H9 (cell line): ENCODE data around the gene SMNDC1. TPM values are rescaled to one million over a fixed set of nuclear protein-coding genes. Genes with fewer than 3 reads are reported as not detected.

ENCODE experiments used
- DNase-seq: peaks from one replicate; pipeline ENCODE4 v3.0.0-alpha.2; 2017
- H2AFZ ChIP-seq: one replicate; pipeline ENCODE4 v1.6.1; 2013; ENCODE audit warnings: mild to moderate bottlenecking, low read length, control low read depth, moderate library complexity
- H2AK5ac ChIP-seq: 2 replicates; pipeline ENCODE4 v1.6.1; 2013; ENCODE audit warnings: low read length, control low read depth, mixed read lengths; ENCODE audit not compliant: insufficient read length
- H2BK120ac ChIP-seq: one replicate; pipeline ENCODE4 v1.6.1; 2013; ENCODE audit warnings: low read depth, mild to moderate bottlenecking, low read length, control low read depth, inconsistent platforms; ENCODE audit not compliant: poor library complexity, severe bottlenecking
- H2BK12ac ChIP-seq: 2 replicates; pipeline ENCODE4 v1.6.1; 2013; ENCODE audit warnings: low read length, control low read depth, mixed read lengths, low read depth; ENCODE audit not compliant: insufficient read length
- H2BK15ac ChIP-seq: 2 replicates; pipeline ENCODE4 v1.6.1; 2013; ENCODE audit warnings: low read depth, low read length, control low read depth
- H2BK20ac ChIP-seq: one replicate; pipeline ENCODE4 v1.6.1; 2013; ENCODE audit warnings: low read depth, mild to moderate bottlenecking, low read length, control low read depth, inconsistent platforms; ENCODE audit not compliant: poor library complexity, severe bottlenecking
- H2BK5ac ChIP-seq: 2 replicates; pipeline ENCODE4 v1.6.1; 2013; ENCODE audit warnings: low read length, control low read depth, mixed read lengths; ENCODE audit not compliant: insufficient read length
- H3K14ac ChIP-seq: 2 replicates; pipeline ENCODE4 v1.6.1; 2013; ENCODE audit warnings: low read length, control low read depth; ENCODE audit not compliant: insufficient read depth
- H3K18ac ChIP-seq: 2 replicates; pipeline ENCODE4 v1.6.1; 2013; ENCODE audit warnings: low read depth, mild to moderate bottlenecking, mixed read lengths, low read length, control low read depth; ENCODE audit not compliant: insufficient read length
- H3K23ac ChIP-seq: 2 replicates; pipeline ENCODE4 v1.6.1; 2013; ENCODE audit warnings: low read length, control low read depth, mixed read lengths, low read depth; ENCODE audit not compliant: insufficient read length
- H3K23me2 ChIP-seq: 2 replicates; pipeline ENCODE4 v1.6.1; 2013; ENCODE audit warnings: low read depth, mild to moderate bottlenecking, mixed read lengths, low read length, control low read depth; ENCODE audit not compliant: insufficient read length, poor library complexity, severe bottlenecking
- H3K27ac ChIP-seq: 2 replicates; pipeline ENCODE4 v1.5.1; 2013; ENCODE audit warnings: low read length, control low read depth, mixed read lengths, low read depth; ENCODE audit not compliant: insufficient read length
- H3K27me3 ChIP-seq: 2 replicates; pipeline ENCODE4 v1.6.1; 2013; ENCODE audit warnings: low read length, control low read depth, inconsistent platforms; ENCODE audit not compliant: insufficient read depth
- H3K4ac ChIP-seq: 2 replicates; pipeline ENCODE4 v1.6.1; 2013; ENCODE audit warnings: low read depth, mild to moderate bottlenecking, control low read depth, inconsistent platforms, low read length, moderate library complexity
- H3K4me1 ChIP-seq: 2 replicates; pipeline ENCODE4 v1.6.1; 2013; ENCODE audit warnings: low read length, control low read depth, inconsistent platforms; ENCODE audit not compliant: insufficient read depth
- H3K4me2 ChIP-seq: 2 replicates; pipeline ENCODE4 v1.6.1; 2013; ENCODE audit warnings: low read length, control low read depth, mixed read lengths; ENCODE audit not compliant: insufficient read length, insufficient read depth
- H3K56ac ChIP-seq: 2 replicates; pipeline ENCODE4 v1.6.1; 2013; ENCODE audit warnings: low read depth, mild to moderate bottlenecking, mixed read lengths, low read length, control low read depth; ENCODE audit not compliant: insufficient read length
- H3K79me1 ChIP-seq: 2 replicates; pipeline ENCODE4 v1.6.1; 2013; ENCODE audit warnings: low read depth, mild to moderate bottlenecking, moderate library complexity, low read length, control low read depth, inconsistent platforms; ENCODE audit not compliant: insufficient read depth, poor library complexity, severe bottlenecking
- H3K79me2 ChIP-seq: 2 replicates; pipeline ENCODE4 v1.6.1; 2013; ENCODE audit warnings: low read length, control low read depth, inconsistent platforms; ENCODE audit not compliant: insufficient read depth
- H3K9ac ChIP-seq: 2 replicates; pipeline ENCODE4 v1.6.1; 2013; ENCODE audit warnings: low read length, control low read depth, mixed read lengths; ENCODE audit not compliant: insufficient read length; ENCODE audit errors: extremely low read depth
- H3K9me3 ChIP-seq: one replicate; pipeline ENCODE4 v1.6.1; 2013; ENCODE audit warnings: low read depth, low read length, inconsistent platforms; ENCODE audit not compliant: control insufficient read depth
- H3T11ph ChIP-seq: one replicate; pipeline ENCODE4 v1.6.1; 2013; ENCODE audit warnings: mild to moderate bottlenecking, low read length, control low read depth, inconsistent platforms
- H4K20me1 ChIP-seq: one replicate; pipeline ENCODE4 v1.6.1; 2013; ENCODE audit not compliant: control insufficient read depth, insufficient read length, insufficient read depth
- H4K5ac ChIP-seq: 2 replicates; pipeline ENCODE4 v1.6.1; 2013; ENCODE audit warnings: low read depth, mild to moderate bottlenecking, mixed read lengths, low read length, control low read depth; ENCODE audit not compliant: insufficient read length
- H4K8ac ChIP-seq: replicated peaks from 2 replicates; pipeline ENCODE4 v1.6.1; 2013; ENCODE audit warnings: low read length, control low read depth, mixed read lengths, low read depth; ENCODE audit not compliant: insufficient read length
- H4K91ac ChIP-seq: 2 replicates; pipeline ENCODE4 v1.6.1; 2013; ENCODE audit warnings: low read depth, mild to moderate bottlenecking, moderate library complexity, mixed read lengths, low read length, control low read depth; ENCODE audit not compliant: insufficient read length
- H3K27ac Mint-ChIP-seq, 3 experiments: 2 replicates in 2 of 3; 3 replicates in 1 of 3; pipeline ENCODE4 v1.8.0; 2020 to 2021; ENCODE audit warnings: mixed read lengths in 3 of 3, mild to moderate bottlenecking in 1 of 3, moderate library complexity in 1 of 3
- H3K27me3 Mint-ChIP-seq: 2 replicates; pipeline ENCODE4 v1.8.0; 2021; ENCODE audit warnings: low read depth, mild to moderate bottlenecking, moderate library complexity, mixed read lengths
- H3K36me3 Mint-ChIP-seq, 3 experiments: 2 replicates in 2 of 3; 3 replicates in 1 of 3; pipeline ENCODE4 v1.8.0; 2020 to 2021; ENCODE audit warnings: low read depth in 3 of 3, mixed read lengths in 3 of 3; ENCODE audit not compliant: insufficient read depth in 1 of 3
- H3K4me1 Mint-ChIP-seq, 2 experiments: 2 replicates each; pipeline ENCODE4 v1.8.0; 2020; ENCODE audit warnings: mixed read lengths in 2 of 2
- H3K4me3 Mint-ChIP-seq, 2 experiments: 2 replicates in 1 of 2; 3 replicates in 1 of 2; pipeline ENCODE4 v1.8.0; 2020 to 2021; ENCODE audit warnings: mild to moderate bottlenecking in 2 of 2, mixed read lengths in 2 of 2, moderate library complexity in 1 of 2
- H3K9me3 Mint-ChIP-seq, 2 experiments: 2 replicates in 1 of 2; 3 replicates in 1 of 2; pipeline ENCODE4 v1.8.0; 2020; ENCODE audit warnings: mild to moderate bottlenecking in 2 of 2, mixed read lengths in 2 of 2, moderate library complexity in 1 of 2
- WGBS: extraction: QIAGEN DNeasy Blood & Tissue Kit; methylation state at CpG from one replicate; pipeline ENCODE4 v1.1.7; 2013; ENCODE audit warnings: missing lambda C conversion rate, low lambda C conversion rate, mixed read lengths; ENCODE audit not compliant: insufficient read length; ENCODE audit errors: extremely low coverage; 5-methylcytosine and 5-hydroxymethylcytosine counted together
- total RNA-seq: library from RNA; stranded (reverse); gene quantifications from 2 replicates; pipeline ENCODE4 v1.2.1, GENCODE V29; 2021
- TF ChIP-seq, protein P1 (sequence below): fragments of 200-600 bp; sonication (generic); conservative IDR thresholded peaks from 3 replicates; pipeline ENCODE4 v1.8.0; 2021; ENCODE audit warnings: antibody characterized with exemption, mild to moderate bottlenecking

The SMNDC1 gene
- total RNA-seq, 1 experiment from 2014 or later: 55.7 TPM

DNA sequence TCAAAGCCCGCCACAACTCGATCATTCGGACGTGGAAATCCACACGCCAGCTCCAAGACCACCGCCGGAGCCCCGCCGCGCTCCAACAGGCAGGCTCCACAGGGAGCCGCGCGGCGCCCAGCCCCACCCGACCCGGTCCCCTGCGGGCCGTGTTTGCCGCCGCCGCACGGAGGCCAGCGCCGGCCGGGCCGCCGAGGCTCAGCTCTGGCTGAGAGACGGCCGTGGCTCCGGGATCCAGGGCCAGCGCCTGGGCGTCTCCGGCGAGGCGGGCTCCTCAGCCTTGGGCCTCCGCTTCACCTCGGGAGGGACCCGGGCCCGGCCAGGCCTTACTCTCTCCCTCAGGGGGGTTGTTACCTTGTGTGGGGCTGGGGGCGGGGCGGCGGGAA lies 333 bp downstream of the SMNDC1 start:
- Histone ChIP-seq H3K9ac (peak overlapping the region; percentile 98), H3K4me1 (no peaks in the 10 kb centered on the region), H2AK5ac (no peak overlapping the region), H3K4me2 (peak overlapping the region; percentile 70), H3K27ac (no peak overlapping the region), H3K27me3 (no peaks in the 10 kb centered on the region), H3K79me2 (peaks cover 10% of the 10 kb centered on the region), H4K8ac (no peak overlapping the region), H2BK20ac (no peak overlapping the region), H3T11ph (no peak overlapping the region), H4K20me1 (no peaks in the 10 kb centered on the region), H2BK12ac (no peak overlapping the region), H3K9me3 (no peaks in the 10 kb centered on the region), H3K56ac (no peak overlapping the region), H3K79me1 (peaks cover 2% of the 10 kb centered on the region), H2BK5ac (no peak overlapping the region), H2BK120ac (no peak overlapping the region), H3K23me2 (no peaks in the 10 kb centered on the region), H4K91ac (no peak overlapping the region), H3K23ac (no peak overlapping the region), H2BK15ac (no peak overlapping the region), H3K18ac (peak overlapping the region; percentile 98), H3K14ac (peak overlapping the region; percentile 93), H2AFZ (no peak overlapping the region), H3K4ac (no peak overlapping the region; the same call in 1 of the 2 replicates), H4K5ac (no peak overlapping the region)
- Mint-ChIP-seq H3K27ac (peak overlapping the region; percentile 98 to 100 (median 99)), H3K9me3 (no peaks in the 10 kb centered on the region), H3K4me3 (peak overlapping the region; percentile 98 to 99), H3K27me3 (no peaks in the 10 kb centered on the region), H3K4me1 (peaks cover 12 to 27% of the 10 kb centered on the region in 2 experiments), H3K36me3 (peaks cover 24 to 44% (median 44%) of the 10 kb centered on the region in 3 experiments; a peak in 6 of 7 replicates)
- no peak for DNase-seq
- WGBS: no CpG with 5 or more reads among the region's 42 CpGs
- TF ChIP-seq, protein P1, sequence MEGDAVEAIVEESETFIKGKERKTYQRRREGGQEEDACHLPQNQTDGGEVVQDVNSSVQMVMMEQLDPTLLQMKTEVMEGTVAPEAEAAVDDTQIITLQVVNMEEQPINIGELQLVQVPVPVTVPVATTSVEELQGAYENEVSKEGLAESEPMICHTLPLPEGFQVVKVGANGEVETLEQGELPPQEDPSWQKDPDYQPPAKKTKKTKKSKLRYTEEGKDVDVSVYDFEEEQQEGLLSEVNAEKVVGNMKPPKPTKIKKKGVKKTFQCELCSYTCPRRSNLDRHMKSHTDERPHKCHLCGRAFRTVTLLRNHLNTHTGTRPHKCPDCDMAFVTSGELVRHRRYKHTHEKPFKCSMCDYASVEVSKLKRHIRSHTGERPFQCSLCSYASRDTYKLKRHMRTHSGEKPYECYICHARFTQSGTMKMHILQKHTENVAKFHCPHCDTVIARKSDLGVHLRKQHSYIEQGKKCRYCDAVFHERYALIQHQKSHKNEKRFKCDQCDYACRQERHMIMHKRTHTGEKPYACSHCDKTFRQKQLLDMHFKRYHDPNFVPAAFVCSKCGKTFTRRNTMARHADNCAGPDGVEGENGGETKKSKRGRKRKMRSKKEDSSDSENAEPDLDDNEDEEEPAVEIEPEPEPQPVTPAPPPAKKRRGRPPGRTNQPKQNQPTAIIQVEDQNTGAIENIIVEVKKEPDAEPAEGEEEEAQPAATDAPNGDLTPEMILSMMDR: no peak
